ENCODE results near the gene PLEKHA8.

The PLEKHA8 gene, protein sequence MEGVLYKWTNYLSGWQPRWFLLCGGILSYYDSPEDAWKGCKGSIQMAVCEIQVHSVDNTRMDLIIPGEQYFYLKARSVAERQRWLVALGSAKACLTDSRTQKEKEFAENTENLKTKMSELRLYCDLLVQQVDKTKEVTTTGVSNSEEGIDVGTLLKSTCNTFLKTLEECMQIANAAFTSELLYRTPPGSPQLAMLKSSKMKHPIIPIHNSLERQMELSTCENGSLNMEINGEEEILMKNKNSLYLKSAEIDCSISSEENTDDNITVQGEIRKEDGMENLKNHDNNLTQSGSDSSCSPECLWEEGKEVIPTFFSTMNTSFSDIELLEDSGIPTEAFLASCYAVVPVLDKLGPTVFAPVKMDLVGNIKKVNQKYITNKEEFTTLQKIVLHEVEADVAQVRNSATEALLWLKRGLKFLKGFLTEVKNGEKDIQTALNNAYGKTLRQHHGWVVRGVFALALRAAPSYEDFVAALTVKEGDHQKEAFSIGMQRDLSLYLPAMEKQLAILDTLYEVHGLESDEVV

GRCh38 chr7:30028216-30028748, at the start of gene PLEKHA8:
Gene PLEKHA8 (plus strand): TSS chr7:30028412. CDS start chr7:30028763, 351 bp downstream.
- peak; percentile 78 for DNase-seq (ENCODE audit: low read depth)

DNA sequence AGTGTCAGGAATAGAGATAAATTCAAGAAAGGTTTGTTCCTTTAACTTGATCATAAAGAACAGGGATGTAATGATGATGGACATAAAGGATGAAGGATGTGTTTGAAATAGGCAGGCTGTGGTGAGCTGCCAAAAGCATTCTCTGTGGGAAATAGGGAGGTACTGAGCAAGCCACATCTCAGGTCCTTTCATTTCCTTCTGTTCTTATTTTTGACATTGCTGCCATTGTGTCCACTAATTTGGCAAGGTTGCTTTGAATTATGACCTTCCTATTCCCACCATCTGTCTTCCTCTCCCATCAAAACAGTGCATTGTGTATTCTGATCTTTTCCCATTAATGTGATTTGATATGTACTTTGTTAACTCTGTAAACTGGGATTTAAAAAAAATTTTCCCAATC, 48.1 kb upstream of the PLEKHA8 start:
- no peak for DNase-seq (ENCODE audit: low read depth)

- DNase-seq (ENCODE audit: low read depth), result no peak
These were observed 41.1 kb upstream of the PLEKHA8 start for GRCh38 chr7:29987083-29987482.

DNA sequence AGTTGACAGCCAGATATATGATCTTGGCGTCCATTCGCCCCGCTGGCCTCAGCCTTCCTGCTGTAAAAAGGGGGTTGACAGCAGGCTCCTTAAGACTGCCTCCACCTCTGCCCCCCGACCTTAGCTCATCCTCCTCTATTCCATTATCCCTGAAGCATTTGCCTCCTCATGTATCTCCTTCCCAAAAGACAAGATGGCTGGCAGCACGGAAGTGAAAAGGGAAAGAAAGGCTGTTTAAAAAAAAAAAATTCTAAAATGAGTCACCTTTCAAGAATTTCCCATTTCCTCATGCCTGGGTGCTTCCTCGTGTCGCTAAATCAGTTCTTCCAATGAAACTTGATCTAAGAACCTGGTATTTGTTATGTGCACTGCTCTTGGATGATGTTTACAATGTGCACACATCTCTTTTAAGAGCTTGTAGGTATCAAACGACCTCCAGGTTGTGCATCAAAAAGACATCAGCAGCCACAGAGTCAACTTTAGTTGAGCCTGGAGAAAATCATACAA, 40.3 kb upstream of the PLEKHA8 start:
- DNase-seq (ENCODE audit: low read depth), result no peak

- DNase-seq (ENCODE audit: low read depth), result no peak
These were observed 39.6 kb upstream of the PLEKHA8 start for GRCh38 chr7:29988424-29989256.

- no peak for DNase-seq (ENCODE audit: low read depth)
These were observed 38.8 kb upstream of the PLEKHA8 start, which contains the start of gene SCRN1 for GRCh38 chr7:29989257-29989995. Gene SCRN1 (minus strand): TSS chr7:29989801. CDS start chr7:29969067, 20,734 bp downstream.

DNA sequence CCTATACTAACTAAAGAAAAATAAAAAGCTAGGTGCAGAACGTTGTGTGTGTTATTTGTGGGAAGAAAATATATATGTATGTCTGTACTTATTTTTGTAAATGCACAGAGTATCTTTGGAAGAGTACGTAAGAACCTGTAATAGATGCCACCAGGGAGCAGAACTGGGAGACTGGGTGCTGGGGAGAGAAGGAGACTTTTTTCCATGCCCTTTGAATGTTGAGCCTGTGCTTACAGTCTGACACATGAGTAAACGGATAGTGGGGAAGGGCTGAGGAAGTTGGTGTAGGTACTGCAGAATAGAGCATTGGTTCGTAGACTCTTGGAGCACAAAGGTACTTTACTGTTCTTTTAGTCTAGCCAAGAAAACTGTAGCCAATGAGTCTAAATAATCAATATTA, 37.3 kb upstream of the PLEKHA8 start:
- DNase-seq (ENCODE audit: low read depth), result no peak

DNA sequence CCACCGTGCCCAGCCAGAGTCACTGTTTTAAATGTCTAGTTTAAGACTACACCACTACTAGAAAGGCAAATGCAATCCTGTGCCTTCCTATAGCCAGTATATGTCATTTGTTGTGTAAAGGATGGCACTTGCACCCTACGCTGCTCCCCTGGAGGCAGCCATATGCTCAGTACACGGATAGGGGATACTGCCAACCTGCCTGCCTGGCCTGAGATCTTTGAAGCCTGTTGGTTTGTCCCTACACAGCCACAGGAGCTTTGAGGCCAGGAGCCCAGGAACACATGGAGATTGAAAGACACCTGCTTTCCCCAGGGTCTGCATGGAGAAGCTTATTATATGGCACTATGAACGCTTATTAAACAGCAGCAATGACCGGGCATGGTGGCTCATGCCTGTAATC, 36.3 kb upstream of the PLEKHA8 start:
- no peak for DNase-seq (ENCODE audit: low read depth)

- no peak for DNase-seq (ENCODE audit: low read depth)
These were observed 35.1 kb upstream of the PLEKHA8 start for GRCh38 chr7:29993140-29993539.

- DNase-seq (ENCODE audit: low read depth), result no peak
These were observed 32.6 kb upstream of the PLEKHA8 start for GRCh38 chr7:29995652-29996051.

DNA sequence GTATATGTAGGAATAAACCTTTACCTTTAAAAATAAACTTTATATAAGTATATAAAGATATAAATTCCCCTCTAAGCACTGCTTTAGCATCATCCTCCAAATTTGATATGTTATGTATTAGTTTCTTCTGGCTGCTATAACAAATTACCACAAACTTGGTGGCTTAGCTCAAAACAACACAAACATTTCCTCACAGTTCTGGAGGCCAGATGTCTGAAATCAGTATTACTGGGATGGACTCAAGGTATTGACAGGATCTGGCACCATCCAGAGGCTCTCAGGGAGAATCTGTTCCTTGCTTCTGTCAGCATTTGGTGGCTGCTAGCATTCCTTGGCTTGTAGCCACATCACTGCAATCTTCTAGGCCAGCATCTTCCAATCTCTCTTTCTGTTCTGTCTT, 31.9 kb upstream of the PLEKHA8 start:
- no peak for DNase-seq (ENCODE audit: low read depth)

- DNase-seq (ENCODE audit: low read depth), result no peak
These were observed 29.7 kb upstream of the PLEKHA8 start for GRCh38 chr7:29998489-29998888.

- no peak for DNase-seq (ENCODE audit: low read depth)
These were observed 26.2 kb upstream of the PLEKHA8 start for GRCh38 chr7:30001998-30002397.

DNA sequence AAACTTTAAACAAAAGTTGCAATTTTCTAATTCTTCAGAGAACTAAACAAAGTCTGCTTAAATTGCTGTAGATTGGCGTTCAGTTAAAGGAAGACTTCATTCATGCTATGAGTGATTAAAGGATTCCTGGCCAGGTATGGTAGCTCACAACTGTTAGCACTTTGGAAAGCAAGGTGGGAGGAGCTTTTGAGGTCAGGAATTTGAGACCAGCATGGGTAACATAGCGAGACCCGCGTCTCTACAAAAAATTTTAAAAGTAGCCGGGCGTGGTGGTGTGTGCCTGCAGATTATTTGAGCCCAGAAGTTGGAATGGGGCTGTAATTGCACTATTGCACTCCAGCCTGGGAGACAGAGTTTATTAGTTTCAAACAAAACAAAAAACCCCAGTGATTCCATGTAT, 25.1 kb upstream of the PLEKHA8 start:
- DNase-seq (ENCODE audit: low read depth), result no peak

- no peak for DNase-seq (ENCODE audit: low read depth)
These were observed 22.7 kb upstream of the PLEKHA8 start for GRCh38 chr7:30005464-30005863.

DNA sequence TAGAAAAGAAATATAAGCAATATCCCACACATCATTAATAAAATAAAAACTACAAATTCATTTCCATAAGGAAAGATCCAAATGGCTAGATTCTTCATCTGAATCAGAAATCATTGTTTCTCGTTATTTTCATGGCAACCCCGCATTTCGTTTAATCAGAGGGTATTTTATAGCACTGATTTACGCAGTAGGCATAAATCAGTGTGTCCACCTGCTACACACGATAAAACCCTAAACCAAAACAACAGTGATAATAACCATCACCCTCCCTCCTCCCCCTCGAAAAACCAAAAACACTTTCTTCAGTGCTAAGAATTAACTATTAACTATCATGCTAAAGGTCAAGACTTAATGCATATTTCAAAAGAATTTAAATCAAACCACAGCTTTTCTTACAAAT, 18.2 kb upstream of the PLEKHA8 start:
- no peak for DNase-seq (ENCODE audit: low read depth)

DNA sequence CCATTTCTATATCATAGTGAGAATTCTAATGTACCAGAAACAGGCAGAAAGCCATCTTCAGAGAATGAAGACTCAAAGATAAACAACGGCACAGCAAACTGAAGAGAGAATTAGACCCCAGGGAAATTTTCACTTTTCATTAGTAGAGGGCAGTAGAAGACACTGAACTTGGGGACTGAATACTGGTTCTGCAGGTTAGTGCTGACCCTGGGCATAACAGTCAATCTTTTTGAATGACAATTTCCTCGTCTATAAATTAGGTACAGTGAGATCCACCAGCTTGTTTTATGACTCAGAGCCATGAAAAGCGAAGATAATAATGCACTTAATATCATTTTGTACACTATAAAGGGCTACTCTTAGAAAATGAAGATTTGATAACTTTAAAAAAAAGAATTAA, 15.5 kb upstream of the PLEKHA8 start:
- DNase-seq (ENCODE audit: low read depth), result no peak

- no peak for DNase-seq (ENCODE audit: low read depth)
These were observed 9.8 kb upstream of the PLEKHA8 start for GRCh38 chr7:30018451-30018850.

DNA sequence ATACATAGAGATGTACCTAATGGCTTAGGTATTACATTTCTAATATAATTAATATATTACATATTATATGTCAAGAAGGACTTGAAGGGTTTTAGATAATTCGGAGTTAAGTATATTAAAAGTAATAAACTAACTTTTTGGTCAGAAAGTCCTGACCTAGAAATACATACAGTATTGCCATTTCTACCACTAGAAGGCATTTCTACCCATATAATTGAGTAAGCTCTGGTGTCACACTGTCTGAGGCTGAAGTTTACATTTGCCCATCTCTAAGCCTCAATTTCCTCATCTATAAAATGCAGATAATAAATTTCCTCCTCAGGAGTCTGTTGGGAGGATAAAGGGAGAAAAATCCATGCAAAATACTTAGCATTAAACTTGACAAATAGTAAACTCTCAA, 8.8 kb upstream of the PLEKHA8 start:
- DNase-seq (ENCODE audit: low read depth), result no peak

- no peak for DNase-seq (ENCODE audit: low read depth)
These were observed 8.3 kb upstream of the PLEKHA8 start for GRCh38 chr7:30019960-30020359.

GRCh38 chr7:30020535-30020934, 7.7 kb upstream of the PLEKHA8 start:
- DNase-seq (ENCODE audit: low read depth), result no peak

GRCh38 chr7:30022991-30023390, 5.2 kb upstream of the PLEKHA8 start:
- no peak for DNase-seq (ENCODE audit: low read depth)

All from stimulated activated CD4-positive, alpha-beta T cell treated with anti-CD3 and anti-CD28 coated beads, Interleukin-2, amount 100 ng/mL, for 4 hours (primary cell).